Bone marrow (tissue), 2 donors: ENCODE data around the gene POP5.
"Not testable (repeated sequence)": the region's sequence is repeated elsewhere in the genome, so short reads cannot be mapped to it uniquely, and the experiment has no call there.

Experiments used
- DNase-seq, 2 donors: peaks; one replicate each; lab custom pipeline; 2025; lab: John Stamatoyannopoulos, UW

The POP5 gene

DNA sequence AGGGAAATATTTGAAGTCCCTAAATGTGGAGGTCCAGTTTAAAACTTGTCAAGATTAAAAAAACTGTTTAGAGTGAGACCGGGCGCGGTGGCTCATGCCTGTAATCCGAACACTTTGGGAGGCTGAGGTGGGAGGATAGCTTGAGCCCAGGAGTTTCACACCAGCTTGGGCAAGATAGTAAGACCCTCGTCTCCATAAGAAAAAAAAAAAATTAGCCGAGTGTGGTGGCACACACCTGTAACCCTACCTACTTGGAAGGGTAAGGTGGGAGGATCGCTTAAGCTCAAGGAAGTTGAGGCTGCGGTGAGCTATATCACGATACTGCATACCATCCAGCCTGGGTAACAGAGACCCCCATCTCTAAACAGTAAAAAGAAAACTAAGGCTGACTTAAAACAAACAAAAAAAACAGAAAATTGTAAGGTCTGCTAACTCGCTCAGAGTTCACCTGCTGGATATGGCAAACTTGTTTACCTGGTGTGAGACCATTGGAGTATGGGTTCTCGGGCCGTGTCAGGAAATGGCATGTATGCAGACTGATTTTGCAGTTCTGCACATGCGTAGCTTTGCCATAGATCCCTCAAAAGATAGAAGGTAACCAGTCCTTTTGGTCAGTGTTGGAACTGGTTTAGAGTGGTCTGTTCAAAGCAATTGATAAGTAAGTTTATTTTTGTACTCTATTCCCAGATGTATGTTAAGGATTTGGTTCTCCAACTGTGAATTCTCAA lies 45.0 kb downstream of the POP5 start:
- DNase-seq = no peak

DNA sequence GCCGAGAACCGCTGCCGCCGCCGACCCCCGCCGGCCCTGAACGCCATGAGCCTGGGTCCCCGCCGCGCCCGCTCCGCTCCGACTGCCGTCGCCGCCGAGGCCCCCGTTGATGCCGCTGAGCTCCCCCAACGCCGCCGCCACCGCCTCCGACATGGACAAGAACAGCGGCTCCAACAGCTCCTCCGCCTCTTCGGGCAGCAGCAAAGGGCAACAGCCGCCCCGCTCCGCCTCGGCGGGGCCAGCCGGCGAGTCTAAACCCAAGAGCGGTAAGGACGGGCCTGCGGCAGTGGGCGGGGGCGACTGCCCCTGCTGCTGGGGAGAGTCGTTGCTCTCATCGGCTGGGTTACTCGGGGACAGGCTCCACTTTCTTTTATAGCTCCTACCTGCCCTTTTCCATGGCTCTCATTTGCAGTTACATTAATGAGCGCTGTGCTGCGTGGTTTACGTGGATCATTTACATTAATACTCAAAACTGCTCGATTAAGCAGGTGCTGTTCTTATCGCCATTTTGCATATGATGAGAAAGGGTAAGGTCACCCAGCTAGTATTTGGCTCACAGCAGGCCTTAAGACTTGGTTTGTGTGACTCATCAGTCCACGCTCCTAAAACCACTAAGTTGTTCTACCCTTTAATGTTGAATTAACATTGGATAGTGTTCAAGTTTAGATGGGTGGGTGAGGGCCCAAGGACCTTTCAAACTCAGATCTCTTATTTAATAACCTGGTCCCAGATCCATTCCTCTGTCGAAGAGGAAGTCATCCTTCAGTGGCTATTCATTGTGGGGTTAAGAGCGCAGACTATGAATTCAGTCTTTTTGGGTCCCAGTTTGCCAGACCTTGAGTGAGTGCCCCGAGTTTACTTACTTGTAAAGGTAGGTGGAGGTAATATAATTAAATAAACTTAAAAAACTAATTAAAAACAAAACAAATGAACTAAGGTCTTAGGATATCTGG lies 46.2 kb downstream of the POP5 start:
- peak; percentile 35 to 36 for DNase-seq

DNA sequence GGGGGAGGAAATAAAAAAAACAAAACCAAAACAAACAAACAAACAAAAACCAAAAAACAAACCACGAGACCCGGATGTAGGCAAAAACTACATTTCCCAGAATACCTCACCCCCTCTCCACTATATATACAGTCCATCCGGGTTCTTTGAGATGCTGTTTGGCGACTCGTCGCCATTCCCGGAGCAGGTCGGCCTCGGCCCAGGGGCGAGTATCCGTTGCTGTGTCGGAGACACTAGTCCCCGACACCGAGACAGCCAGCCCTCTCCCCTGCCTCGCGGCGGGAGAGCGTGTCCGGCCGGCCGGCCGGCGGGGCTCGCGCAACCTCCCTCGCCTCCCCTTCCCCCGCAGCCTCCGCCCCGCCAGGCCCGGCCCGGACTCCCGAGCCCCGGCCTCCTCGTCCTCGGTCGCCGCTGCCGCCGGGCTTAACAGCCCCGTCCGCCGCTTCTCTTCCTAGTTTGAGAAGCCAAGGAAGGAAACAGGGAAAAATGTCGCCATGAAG lies 46.9 kb downstream of the POP5 start, which contains the start of gene RNF10:
RNF10 (plus strand) TSS at position 154 of the 500 bp plus-strand sequence. CDS start 456 bp downstream, outside the sequence.
- peak; percentile 46 to 78 for DNase-seq

DNA sequence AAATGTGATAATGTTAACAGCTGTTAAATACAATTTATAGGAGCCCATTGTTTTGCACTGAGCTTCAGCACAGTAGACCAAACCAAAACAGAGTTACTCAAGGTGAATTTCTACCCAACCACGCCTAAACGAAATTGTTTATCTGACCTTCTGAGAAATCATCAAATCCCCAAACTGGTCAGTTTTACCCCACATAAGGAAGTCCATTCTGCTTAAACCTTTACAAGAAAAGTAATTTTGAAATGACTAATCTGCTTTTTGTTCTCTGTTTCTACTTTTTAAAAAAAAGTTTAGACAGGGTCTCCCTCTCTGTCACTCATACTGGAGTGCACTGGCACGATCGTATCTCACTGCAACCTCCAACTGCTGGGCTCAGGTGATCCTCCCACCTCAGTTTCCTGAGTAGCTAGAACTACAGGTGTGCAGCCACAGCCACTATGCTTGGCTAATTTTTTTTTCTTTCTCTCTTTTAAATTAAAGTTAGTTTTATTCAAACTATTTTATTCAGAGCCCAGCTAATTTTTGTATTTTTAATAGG lies 48.4 kb downstream of the POP5 start:
- no peak for DNase-seq

DNA sequence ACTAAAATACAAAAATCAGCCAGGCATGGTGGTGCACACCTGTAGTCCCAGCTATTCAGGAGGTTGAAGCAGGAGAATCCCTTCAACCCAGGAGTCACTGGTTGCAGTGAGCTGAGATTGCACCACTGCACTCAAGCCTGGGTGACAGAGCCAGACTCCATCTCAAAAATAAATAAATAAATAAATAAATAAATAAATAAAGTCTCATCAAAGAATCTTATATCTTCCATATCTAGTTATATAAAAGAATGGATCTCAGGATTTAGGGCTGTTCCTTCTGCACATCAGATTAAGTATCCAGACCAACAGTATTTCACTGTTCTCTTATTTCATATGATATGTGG lies 50.8 kb downstream of the POP5 start:
- DNase-seq = not testable (repeated sequence)

GRCh38 chr12:120529641-120530417 lies 51.4 kb downstream of the POP5 start:
- DNase-seq = peak in 1 of 2 donors; percentile 5

DNA sequence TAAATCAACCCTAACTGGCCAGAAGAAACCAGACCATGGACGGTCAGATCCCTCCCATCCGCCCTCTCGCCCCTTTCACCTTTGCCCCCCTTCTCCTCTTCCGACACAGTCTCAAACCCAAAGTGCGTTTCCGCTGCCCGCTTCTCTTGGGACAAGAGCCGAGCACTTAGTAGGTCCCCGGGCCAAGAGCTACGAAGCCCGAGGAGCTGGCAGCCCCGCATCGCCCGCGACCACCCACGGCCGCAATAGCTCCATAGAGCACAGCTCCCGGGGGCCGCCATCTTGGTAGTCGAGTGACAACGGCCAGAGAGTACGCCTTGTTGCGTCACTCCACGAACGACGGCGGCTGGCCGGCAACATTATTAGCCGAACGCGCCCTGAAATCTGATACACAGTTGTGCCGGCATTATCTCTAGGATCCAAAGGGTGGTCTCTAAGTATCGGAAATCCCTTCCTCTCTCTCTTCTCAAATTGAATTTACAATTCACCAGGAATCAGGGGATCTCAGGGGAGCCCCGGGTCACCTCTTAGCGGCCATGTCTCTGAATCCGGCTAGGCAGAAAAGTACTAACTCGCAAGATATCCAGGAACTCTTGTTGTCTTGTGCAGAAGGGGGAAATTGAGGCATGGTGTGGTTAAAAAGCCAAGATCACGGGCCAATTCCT lies 52.2 kb downstream of the POP5 start, which contains the start of gene COQ5:
COQ5 (minus strand) TSS at position 298 of the 665 bp plus-strand sequence; CDS start at position 281, 17 bp downstream.
- peak; percentile 68 to 77 for DNase-seq
